ENCODE data around the gene CWC25.
A peak's percentile ranks its signal among the peaks of the same experiment; 100 is the strongest.

Gene CWC25

GRCh38 chr17:38824899-38825761 is at the start of gene CWC25:
Gene CWC25 (minus strand): TSS chr17:38825321. CDS start chr17:38825183, 138 bp downstream.
- peak; percentile 64 for DNase-seq

GRCh38 chr17:38873640-38874380 is 48.7 kb upstream of the CWC25 start:
- no peak for DNase-seq

- DNase-seq = no peak
Observed at GRCh38 chr17:38872671-38873385, 47.7 kb upstream of the CWC25 start.

GRCh38 chr17:38872027-38872511 is 46.9 kb upstream of the CWC25 start:
- DNase-seq = no peak

GRCh38 chr17:38871247-38872015 is 46.3 kb upstream of the CWC25 start:
- peak; percentile 64 for DNase-seq

- peak; percentile 31 for DNase-seq
Observed at GRCh38 chr17:38870259-38871165, 45.4 kb upstream of the CWC25 start.

GRCh38 chr17:38869526-38870258 is 44.6 kb upstream of the CWC25 start, which contains the start of gene LASP1:
Gene LASP1 (plus strand): TSS chr17:38870058. CDS start chr17:38870190, 132 bp downstream.
- DNase-seq = peak; percentile 75

GRCh38 chr17:38868817-38869525 is 43.9 kb upstream of the CWC25 start:
- DNase-seq = peak; percentile 70

- peak; percentile 47 for DNase-seq
Observed at GRCh38 chr17:38867968-38868816, 43.1 kb upstream of the CWC25 start.

GRCh38 chr17:38867179-38867967 is 42.3 kb upstream of the CWC25 start:
- peak; percentile 29 for DNase-seq

GRCh38 chr17:38864636-38865398 is 39.7 kb upstream of the CWC25 start:
- no peak for DNase-seq

- DNase-seq = no peak
Observed at GRCh38 chr17:38861399-38861843, 36.3 kb upstream of the CWC25 start.

GRCh38 chr17:38857271-38857670 is 32.1 kb upstream of the CWC25 start:
- no peak for DNase-seq

- DNase-seq = peak; percentile 28
Observed at GRCh38 chr17:38855101-38855714, 30.1 kb upstream of the CWC25 start.

- DNase-seq = peak; percentile 92
Observed at GRCh38 chr17:38853292-38854219, 28.4 kb upstream of the CWC25 start, which contains the start of gene RPL23. Gene RPL23 (minus strand): TSS chr17:38853721. CDS start chr17:38853710, 11 bp downstream.

Measured in amniotic stem cell (primary cell).